K562 (cell line): Measurements from ENCODE around the gene SEC14L3. TPM values are rescaled to one million over a fixed set of nuclear protein-coding genes. Genes with fewer than 3 reads are reported as not detected.

ENCODE experiments used
- ATAC-seq: fragments of 200-7000 bp; cut with Tn5 transposase; 3 replicates; pipeline ENCODE4 v1.9.1; 2020; ENCODE audit warnings: moderate library complexity
- BruUV-seq: library from RNA; stranded (reverse); fragments of 400-500 nt; replicated peaks from 2 replicates; lab custom pipeline; 2021; lab: Mats Ljungman, UMichigan
- CTCF ChIA-PET: fragments of 300-600 bp; formaldehyde crosslinking; extraction: SDS; loops from one replicate; lab custom pipeline; 2021; ENCODE audit warnings: low intra/inter-chr PET ratio; lab: Yijun Ruan, JAX
- POLR2A ChIA-PET: fragments of 300-600, 350-650 bp; sonication (Branson Sonifier 250); formaldehyde crosslinking; extraction: SDS; loops from one replicate; lab custom pipeline; 2021; ENCODE audit warnings: antibody characterized with exemption, inconsistent platforms; lab: Yijun Ruan, JAX
- DNase-seq, 4 experiments: peaks; one replicate each; pipeline versions ENCODE4 v3.0.0 to v3.0.0-alpha.2; 2011 to 2018; ENCODE audit warnings: low spot score in 3 of 4, mixed read lengths in 3 of 4; ENCODE audit errors: extremely low read depth in 1 of 4
- FAIRE-seq: peaks from 2 replicates; lab custom pipeline; 2011; peaks lifted over from hg19 to GRCh38; lab: Jason Lieb, UNC
- H2AFZ ChIP-seq: 2 replicates; pipeline ENCODE4 v1.6.0; 2011; ENCODE audit warnings: low read depth, low read length, control low read depth, inconsistent platforms
- H3K27ac ChIP-seq: fragments of 200-600 bp; 3 replicates; pipeline ENCODE4 v1.8.0; 2011; ENCODE audit warnings: low read depth, mild to moderate bottlenecking, control low read depth, inconsistent platforms, low read length, moderate library complexity, mixed read lengths; ENCODE audit errors: extremely low read depth
- H3K27me3 ChIP-seq, 2 experiments: fragments of 300-600 bp in 1 of 2; 2 replicates in 1 of 2; 3 replicates in 1 of 2; pipeline versions ENCODE4 v1.6.0 to v1.8.0; 2011; ENCODE audit warnings: inconsistent platforms in 2 of 2, low read length in 2 of 2, mild to moderate bottlenecking in 1 of 2, mixed read lengths in 1 of 2, moderate library complexity in 1 of 2; ENCODE audit not compliant: control insufficient read depth in 2 of 2, insufficient read depth in 2 of 2
- H3K36me3 ChIP-seq: fragments of 300-600 bp; 3 replicates; pipeline ENCODE4 v1.8.0; 2011; ENCODE audit warnings: mild to moderate bottlenecking, low read length, inconsistent platforms; ENCODE audit not compliant: control insufficient read depth, insufficient read depth
- H3K4me1 ChIP-seq, 2 experiments: fragments of 200-600 bp in 1 of 2; replicated peaks in 1 of 2; 2 replicates in 1 of 2; 3 replicates in 1 of 2; pipeline versions ENCODE4 v1.5.1 to v1.8.0; 2011; ENCODE audit warnings: inconsistent platforms in 2 of 2, low read length in 2 of 2, mild to moderate bottlenecking in 1 of 2, mixed read lengths in 1 of 2, moderate library complexity in 1 of 2; ENCODE audit not compliant: control insufficient read depth in 2 of 2, insufficient read depth in 2 of 2
- H3K4me2 ChIP-seq: 2 replicates; pipeline ENCODE4 v1.6.1; 2011; ENCODE audit warnings: low read length, control low read depth, inconsistent platforms, mixed read lengths; ENCODE audit not compliant: insufficient read depth
- H3K4me3 ChIP-seq: fragments of 200-600 bp; sonication (generic), shearing (Covaris generic); 2 replicates; pipeline ENCODE4 v1.5.1; 2016; ENCODE audit warnings: control low read depth, inconsistent platforms
- H3K79me2 ChIP-seq: fragments of 200-600 bp; 3 replicates; pipeline ENCODE4 v1.8.0; 2011; ENCODE audit warnings: low read length, inconsistent platforms; ENCODE audit not compliant: control insufficient read depth, insufficient read depth
- H3K9ac ChIP-seq, 2 experiments: 2 replicates each; pipeline versions ENCODE4 v1.6.0 to v1.6.1; 2011; ENCODE audit warnings: low read depth in 2 of 2, low read length in 2 of 2, control low read depth in 1 of 2, inconsistent platforms in 1 of 2, mild to moderate bottlenecking in 1 of 2, mixed read lengths in 1 of 2; ENCODE audit not compliant: insufficient read depth in 1 of 2
- H3K9me1 ChIP-seq: one replicate; pipeline ENCODE4 v1.6.0; 2011; ENCODE audit warnings: inconsistent platforms, mild to moderate bottlenecking, low read length, moderate library complexity; ENCODE audit not compliant: control insufficient read depth, insufficient read depth
- H3K9me3 ChIP-seq: replicated peaks from 2 replicates; pipeline ENCODE4 v1.5.1; 2011; ENCODE audit warnings: low read depth, low read length, inconsistent platforms; ENCODE audit not compliant: control insufficient read depth, insufficient read depth
- H4K20me1 ChIP-seq: replicated peaks from 2 replicates; pipeline ENCODE4 v1.6.1; 2011; ENCODE audit warnings: low read length, inconsistent platforms, mixed read lengths; ENCODE audit not compliant: control insufficient read depth, insufficient read depth
- BCL6 ChIP-seq: fragments of 250-450 bp; sonication (Bioruptor Pico); IDR thresholded peaks from 2 replicates; pipeline ENCODE4 v1.4.0; 2020
- CEBPB ChIP-seq: fragments of 450-650 bp; IDR thresholded peaks from 2 replicates; pipeline ENCODE4 v1.6.1; 2016; ENCODE audit warnings: missing genetic modification characterization, missing compliant biosample characterization
- CEBPG ChIP-seq, 3 experiments: fragments of 200-800 bp in 1 of 3; sonication (Bioruptor generic) in 1 of 3; sonication (generic) in 1 of 3; formaldehyde crosslinking in 1 of 3; IDR thresholded peaks in 2 of 3; conservative IDR thresholded peaks in 1 of 3; 2 replicates each; pipeline versions ENCODE4 v1.6.1 to v1.8.0; 2016 to 2022; ENCODE audit warnings: missing compliant biosample characterization in 2 of 3, missing genetic modification characterization in 2 of 3, mild to moderate bottlenecking in 1 of 3, missing genetic modification reagents in 1 of 3
- CHD2 ChIP-seq: IDR thresholded peaks from 2 replicates; pipeline ENCODE4 v1.6.1; 2011; ENCODE audit warnings: low read depth, low read length
- EP300 ChIP-seq: IDR thresholded peaks from 2 replicates; pipeline ENCODE4 v1.6.1; 2012; ENCODE audit warnings: low read length, improper control_type of control experiment
- NFIC ChIP-seq: fragments of 450-650 bp; IDR thresholded peaks from 2 replicates; pipeline ENCODE4 v1.6.1; 2017; ENCODE audit warnings: mild to moderate bottlenecking, inconsistent platforms
- NFXL1 ChIP-seq: fragments of 450-650 bp; formaldehyde crosslinking; IDR thresholded peaks from 2 replicates; pipeline ENCODE4 v1.4.0; 2021; ENCODE audit warnings: mild to moderate bottlenecking
- PHF21A ChIP-seq: fragments of 450-650 bp; IDR thresholded peaks from 2 replicates; pipeline ENCODE4 v1.6.1; 2017; ENCODE audit warnings: low read depth, borderline replicate concordance
- RAD21 ChIP-seq, 2 experiments: fragments of 250-450 bp in 1 of 2; fragments of 450-650 bp in 1 of 2; sonication (Bioruptor Pico) in 1 of 2; formaldehyde crosslinking in 1 of 2; IDR thresholded peaks in 1 of 2; conservative IDR thresholded peaks in 1 of 2; 2 replicates each; pipeline versions ENCODE4 v1.4.0 to v1.8.0; 2020 to 2022; ENCODE audit warnings: mild to moderate bottlenecking in 2 of 2, moderate library complexity in 1 of 2
- RBM17 ChIP-seq: fragments of 200-400 bp; formaldehyde crosslinking; IDR thresholded peaks from 2 replicates; pipeline ENCODE4 v1.6.1; 2017; ENCODE audit warnings: low read depth, mild to moderate bottlenecking, low read length, borderline replicate concordance
- RFX5 ChIP-seq: IDR thresholded peaks from 2 replicates; pipeline ENCODE4 v1.6.1; 2011; ENCODE audit warnings: low read depth, mild to moderate bottlenecking, improper control_type of control experiment, low read length
- SMARCC2 ChIP-seq: fragments of 450-650 bp; IDR thresholded peaks from 2 replicates; pipeline ENCODE4 v1.6.1; 2017; ENCODE audit warnings: antibody characterized with exemption, moderate library complexity, mild to moderate bottlenecking, low read depth
- ZNF57 ChIP-seq: fragments of 450-650 bp; formaldehyde crosslinking; IDR thresholded peaks from 2 replicates; pipeline ENCODE4 v1.4.0; 2020; ENCODE audit warnings: mild to moderate bottlenecking, moderate library complexity
- WGBS: fragments of 100-300 bp; shearing (Covaris generic); methylation state at CpG from one replicate; pipeline ENCODE4 v1.1.6; 2016; ENCODE audit warnings: low coverage, mixed read lengths; ENCODE audit not compliant: insufficient coverage; ENCODE audit errors: missing lambda C conversion rate; 5-methylcytosine and 5-hydroxymethylcytosine counted together
- in situ Hi-C: fragments of 300-500 bp; cut with MboI; formaldehyde crosslinking; loops from 4 replicates; pipeline ENCODE4 v1.15.0; 2018; ENCODE audit warnings: inconsistent platforms, mixed read lengths
- intact Hi-C: fragments of 100-400 bp; cut with micrococcal nuclease; formaldehyde crosslinking; loops from 2 replicates; pipeline ENCODE4 v1.14.2; 2022
- polyA plus RNA-seq, 8 experiments: library from polyadenylated mRNA; depleted of rRNA in 4 of 8; stranded (reverse) in 5 of 8; unstranded in 3 of 8; fragments of >200 nt; fragmentation: Nextera tagmentation in 2 of 8; fragmentation: Illumina TruSeq in 1 of 8; extraction: Ambion mirVana in 2 of 8; extraction: Trizol in 1 of 8; gene quantifications; 2 replicates each; pipeline versions ENCODE4 v1.2.1 to v1.2.3, GENCODE V29; 2011 to 2014; ENCODE audit warnings: inconsistent platforms in 1 of 8, missing spikeins in 1 of 8
- total RNA-seq, 7 experiments: library from RNA; depleted of rRNA in 6 of 7; stranded (reverse); fragments of >200 nt in 6 of 7; fragmentation: Illumina TruSeq in 2 of 7; extraction: Trizol in 2 of 7; gene quantifications; 2 replicates each; pipeline versions ENCODE4 v1.2.1 to v1.2.3, GENCODE V29; 2011 to 2021; ENCODE audit warnings: low replicate concordance in 1 of 7
- TF ChIP-seq, protein P1 (sequence below): IDR thresholded peaks from 2 replicates; pipeline ENCODE4 v1.6.1; 2012; ENCODE audit warnings: low read depth, low read length, improper control_type of control experiment, borderline replicate concordance
- TF ChIP-seq, protein P2 (sequence below), 3 experiments: IDR thresholded peaks in 2 of 3; conservative IDR thresholded peaks in 1 of 3; 2 replicates each; pipeline ENCODE4 v1.5.1; 2011 to 2012; ENCODE audit warnings: low read length in 3 of 3, mild to moderate bottlenecking in 3 of 3, control low read depth in 2 of 3, improper control_type of control experiment in 1 of 3, inconsistent platforms in 1 of 3, low read depth in 1 of 3, mixed read lengths in 1 of 3, moderate library complexity in 1 of 3; ENCODE audit not compliant: insufficient read depth in 2 of 3
- TF ChIP-seq, protein P3 (sequence below): fragments of 250-450 bp; sonication (Bioruptor Pico); IDR thresholded peaks from 2 replicates; pipeline ENCODE4 v1.5.0; 2020; ENCODE audit warnings: mild to moderate bottlenecking, borderline replicate concordance

Gene SEC14L3
- total and polyA plus RNA-seq, 9 of the 15 experiments (the other 6 are each of a cell fraction or from before 2014, with no cell fraction given) = not detected

DNA sequence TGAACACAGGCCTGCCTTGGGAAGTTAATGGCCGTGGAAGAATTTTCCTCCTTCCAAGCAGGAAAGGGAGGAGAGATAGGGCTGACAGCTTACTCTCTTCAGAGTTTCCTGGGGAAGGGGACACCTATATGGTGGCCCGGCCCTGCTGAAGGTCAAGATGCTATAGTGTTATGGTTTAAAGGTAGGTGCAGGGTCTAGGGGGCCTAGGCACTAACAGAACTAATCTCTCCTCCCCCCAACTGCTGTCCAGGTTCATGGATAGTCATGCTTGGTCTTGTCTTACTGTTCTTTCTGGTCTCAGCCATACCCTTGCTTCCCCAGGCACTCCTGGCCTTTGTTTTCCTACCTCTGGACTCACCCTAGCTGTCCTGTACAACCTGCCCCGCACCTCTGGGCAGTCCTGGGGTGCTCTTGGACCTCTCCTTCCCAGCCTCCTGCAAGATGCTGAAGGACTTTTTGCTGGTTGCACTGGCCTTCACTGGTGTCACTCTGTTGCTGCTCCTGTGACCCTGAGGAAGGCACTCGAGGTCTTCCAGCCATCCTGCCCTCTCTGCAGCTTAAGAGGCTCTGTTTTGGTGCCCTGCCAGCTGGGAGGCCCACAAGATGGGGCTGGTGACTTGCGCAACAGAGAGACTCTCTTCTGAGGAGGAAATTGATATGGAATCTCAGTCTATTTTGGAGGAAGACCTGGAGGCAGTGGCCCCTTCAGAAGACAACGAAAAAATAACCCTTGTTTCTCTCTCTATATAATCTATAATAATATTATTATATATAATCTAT, 17.9 kb downstream of the SEC14L3 start:
- peak; percentile 57 for ATAC-seq
- in situ Hi-C loops (no loop called here), intact Hi-C loops (no loop called here)
- H3K79me2 ChIP-seq = no peaks in the 10 kb centered on the region
- H3K36me3 ChIP-seq = no peaks in the 10 kb centered on the region
- no peak for FAIRE-seq
- H3K9me3 ChIP-seq = no peaks in the 10 kb centered on the region
- H3K27me3 ChIP-seq = no peaks in the 10 kb centered on the region
- H3K27ac ChIP-seq = no peak overlapping the region
- ChIA-PET CTCF (no interaction called here), POLR2A (no interaction called here)
- peak in 1 of 4 experiments; percentile 44 for DNase-seq
- H3K4me2 ChIP-seq = no peak overlapping the region
- no peaks in the 10 kb centered on the region for H4K20me1 ChIP-seq
- no peak overlapping the region for H2AFZ ChIP-seq
- BruUV-seq = no TSS peak
- H3K9me1 ChIP-seq = no peaks in the 10 kb centered on the region
- H3K9ac ChIP-seq = no peak overlapping the region
- TF ChIP-seq RFX5 = no peak
- no peak for TF ChIP-seq SMARCC2
- TF ChIP-seq, protein P1, sequence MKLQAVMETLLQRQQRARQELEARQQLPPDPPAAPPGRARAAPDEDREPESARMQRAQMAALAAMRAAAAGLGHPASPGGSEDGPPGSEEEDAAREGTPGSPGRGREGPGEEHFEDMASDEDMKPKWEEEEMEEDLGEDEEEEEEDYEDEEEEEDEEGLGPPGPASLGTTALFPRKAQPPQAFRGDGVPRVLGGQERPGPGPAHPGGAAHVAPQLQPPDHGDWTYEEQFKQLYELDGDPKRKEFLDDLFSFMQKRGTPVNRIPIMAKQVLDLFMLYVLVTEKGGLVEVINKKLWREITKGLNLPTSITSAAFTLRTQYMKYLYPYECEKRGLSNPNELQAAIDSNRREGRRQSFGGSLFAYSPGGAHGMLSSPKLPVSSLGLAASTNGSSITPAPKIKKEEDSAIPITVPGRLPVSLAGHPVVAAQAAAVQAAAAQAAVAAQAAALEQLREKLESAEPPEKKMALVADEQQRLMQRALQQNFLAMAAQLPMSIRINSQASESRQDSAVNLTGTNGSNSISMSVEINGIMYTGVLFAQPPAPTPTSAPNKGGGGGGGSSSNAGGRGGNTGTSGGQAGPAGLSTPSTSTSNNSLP = no peak
- TF ChIP-seq RBM17 = no peak
- TF ChIP-seq, protein P2, sequence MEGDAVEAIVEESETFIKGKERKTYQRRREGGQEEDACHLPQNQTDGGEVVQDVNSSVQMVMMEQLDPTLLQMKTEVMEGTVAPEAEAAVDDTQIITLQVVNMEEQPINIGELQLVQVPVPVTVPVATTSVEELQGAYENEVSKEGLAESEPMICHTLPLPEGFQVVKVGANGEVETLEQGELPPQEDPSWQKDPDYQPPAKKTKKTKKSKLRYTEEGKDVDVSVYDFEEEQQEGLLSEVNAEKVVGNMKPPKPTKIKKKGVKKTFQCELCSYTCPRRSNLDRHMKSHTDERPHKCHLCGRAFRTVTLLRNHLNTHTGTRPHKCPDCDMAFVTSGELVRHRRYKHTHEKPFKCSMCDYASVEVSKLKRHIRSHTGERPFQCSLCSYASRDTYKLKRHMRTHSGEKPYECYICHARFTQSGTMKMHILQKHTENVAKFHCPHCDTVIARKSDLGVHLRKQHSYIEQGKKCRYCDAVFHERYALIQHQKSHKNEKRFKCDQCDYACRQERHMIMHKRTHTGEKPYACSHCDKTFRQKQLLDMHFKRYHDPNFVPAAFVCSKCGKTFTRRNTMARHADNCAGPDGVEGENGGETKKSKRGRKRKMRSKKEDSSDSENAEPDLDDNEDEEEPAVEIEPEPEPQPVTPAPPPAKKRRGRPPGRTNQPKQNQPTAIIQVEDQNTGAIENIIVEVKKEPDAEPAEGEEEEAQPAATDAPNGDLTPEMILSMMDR (IDR thresholded peaks at IDR 0.05 in 2 of 3, conservative IDR thresholded peaks at IDR 0.05 in 1 of 3; ENCODE audit: insufficient read depth in 2 of 3, low read depth in 1 of 3, low read length in 3 of 3) = peak; percentile 20 to 39 (median 32); a peak in 3 of 6 replicates
- no peak for TF ChIP-seq NFXL1 (CRISPR knock-in tag)
- TF ChIP-seq PHF21A = no peak
- no peak for TF ChIP-seq CHD2
- no peak for TF ChIP-seq EP300
- TF ChIP-seq RAD21 (CRISPR knock-in tag; conservative IDR thresholded peaks at IDR 0.05 in 1 of 2, IDR thresholded peaks at IDR 0.05 in 1 of 2) = peak in 1 of 2 experiments; percentile 29; a peak in 1 of 4 replicates
- no peak for TF ChIP-seq BCL6 (CRISPR knock-in tag)
- peak; percentile 78 for TF ChIP-seq CEBPB
- peak; percentile 55 for TF ChIP-seq NFIC
- TF ChIP-seq ZNF57 (CRISPR knock-in tag) = no peak
- peak; percentile 70 for TF ChIP-seq CEBPG (CRISPR knock-in tag; IDR thresholded peaks at IDR 0.05)
- TF ChIP-seq CEBPG (tag; conservative IDR thresholded peaks at IDR 0.05 in 1 of 2, IDR thresholded peaks at IDR 0.05 in 1 of 2) = 0 out of 4 replicates have a peak, but pooled peaks of 1 of the 2 experiments have one; percentile 10
- TF ChIP-seq, protein P3, sequence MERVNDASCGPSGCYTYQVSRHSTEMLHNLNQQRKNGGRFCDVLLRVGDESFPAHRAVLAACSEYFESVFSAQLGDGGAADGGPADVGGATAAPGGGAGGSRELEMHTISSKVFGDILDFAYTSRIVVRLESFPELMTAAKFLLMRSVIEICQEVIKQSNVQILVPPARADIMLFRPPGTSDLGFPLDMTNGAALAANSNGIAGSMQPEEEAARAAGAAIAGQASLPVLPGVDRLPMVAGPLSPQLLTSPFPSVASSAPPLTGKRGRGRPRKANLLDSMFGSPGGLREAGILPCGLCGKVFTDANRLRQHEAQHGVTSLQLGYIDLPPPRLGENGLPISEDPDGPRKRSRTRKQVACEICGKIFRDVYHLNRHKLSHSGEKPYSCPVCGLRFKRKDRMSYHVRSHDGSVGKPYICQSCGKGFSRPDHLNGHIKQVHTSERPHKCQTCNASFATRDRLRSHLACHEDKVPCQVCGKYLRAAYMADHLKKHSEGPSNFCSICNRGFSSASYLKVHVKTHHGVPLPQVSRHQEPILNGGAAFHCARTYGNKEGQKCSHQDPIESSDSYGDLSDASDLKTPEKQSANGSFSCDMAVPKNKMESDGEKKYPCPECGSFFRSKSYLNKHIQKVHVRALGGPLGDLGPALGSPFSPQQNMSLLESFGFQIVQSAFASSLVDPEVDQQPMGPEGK (CRISPR knock-in tag) = no peak
- no peak overlapping the region for H3K4me3 ChIP-seq
- WGBS = 35% methylated on average over 4 of the region's 6 CpGs
- peaks cover 3 to 7% of the 10 kb centered on the region in 2 experiments; a peak in 3 of 5 replicates for H3K4me1 ChIP-seq
